Coronary artery (tissue), 2 donors: ENCODE results near the gene CDH1.

Experiments used
- DNase-seq: peaks from one replicate; pipeline ENCODE4 v3.0.0-alpha.2; 2017; ENCODE audit warnings: low spot score
- H3K27ac ChIP-seq, 2 donors: fragments of 200-600 bp; sonication (generic); one replicate each; pipeline ENCODE4 v1.5.1; 2016 to 2019
- H3K4me3 ChIP-seq: fragments of 200-600 bp; sonication (generic); 2 replicates; pipeline ENCODE4 v1.5.1; 2016; ENCODE audit warnings: mild to moderate bottlenecking, moderate library complexity
- TF ChIP-seq, protein P1 (sequence below): fragments of 200-600 bp; sonication (generic); IDR thresholded peaks from one replicate; pipeline ENCODE4 v1.5.1; 2019; ENCODE audit warnings: antibody characterized with exemption

Gene CDH1

DNA sequence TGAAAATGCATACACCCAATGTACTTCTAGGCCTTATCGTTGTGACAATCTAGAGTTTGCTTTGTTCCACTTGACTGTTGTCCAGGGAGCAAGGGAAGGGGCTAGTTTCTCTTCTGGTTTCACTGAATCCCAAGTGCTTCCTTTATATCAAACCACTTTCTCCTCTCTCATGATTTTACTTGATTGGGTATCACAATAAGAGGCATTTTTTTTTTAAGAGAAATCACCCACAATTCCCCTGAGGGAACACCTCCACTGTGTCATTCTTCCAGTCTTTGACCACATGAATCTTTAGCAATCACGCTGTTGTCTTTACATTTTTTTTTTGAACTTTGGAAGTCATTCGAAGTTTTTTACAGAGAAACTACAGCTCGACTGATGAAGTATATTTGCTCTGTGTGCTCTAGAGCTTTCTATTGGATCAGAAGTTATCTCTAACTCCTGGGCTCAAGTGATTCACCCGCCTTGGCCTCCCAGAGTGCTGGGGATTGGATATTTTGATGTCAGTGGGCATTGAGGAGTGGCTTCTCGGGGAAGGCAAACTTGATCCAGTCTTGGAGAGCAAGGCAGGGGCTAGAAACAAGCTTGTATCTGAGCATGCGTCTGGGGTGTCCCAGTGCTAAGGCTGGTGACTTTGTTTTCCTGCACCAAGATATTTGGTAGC, 3.0 kb downstream of the CDH1 start:
- no peak for DNase-seq
- TF ChIP-seq, protein P1, sequence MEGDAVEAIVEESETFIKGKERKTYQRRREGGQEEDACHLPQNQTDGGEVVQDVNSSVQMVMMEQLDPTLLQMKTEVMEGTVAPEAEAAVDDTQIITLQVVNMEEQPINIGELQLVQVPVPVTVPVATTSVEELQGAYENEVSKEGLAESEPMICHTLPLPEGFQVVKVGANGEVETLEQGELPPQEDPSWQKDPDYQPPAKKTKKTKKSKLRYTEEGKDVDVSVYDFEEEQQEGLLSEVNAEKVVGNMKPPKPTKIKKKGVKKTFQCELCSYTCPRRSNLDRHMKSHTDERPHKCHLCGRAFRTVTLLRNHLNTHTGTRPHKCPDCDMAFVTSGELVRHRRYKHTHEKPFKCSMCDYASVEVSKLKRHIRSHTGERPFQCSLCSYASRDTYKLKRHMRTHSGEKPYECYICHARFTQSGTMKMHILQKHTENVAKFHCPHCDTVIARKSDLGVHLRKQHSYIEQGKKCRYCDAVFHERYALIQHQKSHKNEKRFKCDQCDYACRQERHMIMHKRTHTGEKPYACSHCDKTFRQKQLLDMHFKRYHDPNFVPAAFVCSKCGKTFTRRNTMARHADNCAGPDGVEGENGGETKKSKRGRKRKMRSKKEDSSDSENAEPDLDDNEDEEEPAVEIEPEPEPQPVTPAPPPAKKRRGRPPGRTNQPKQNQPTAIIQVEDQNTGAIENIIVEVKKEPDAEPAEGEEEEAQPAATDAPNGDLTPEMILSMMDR, result no peak
- H3K4me3 ChIP-seq, result no peak overlapping the region
- H3K27ac ChIP-seq, result no peak overlapping the region

DNA sequence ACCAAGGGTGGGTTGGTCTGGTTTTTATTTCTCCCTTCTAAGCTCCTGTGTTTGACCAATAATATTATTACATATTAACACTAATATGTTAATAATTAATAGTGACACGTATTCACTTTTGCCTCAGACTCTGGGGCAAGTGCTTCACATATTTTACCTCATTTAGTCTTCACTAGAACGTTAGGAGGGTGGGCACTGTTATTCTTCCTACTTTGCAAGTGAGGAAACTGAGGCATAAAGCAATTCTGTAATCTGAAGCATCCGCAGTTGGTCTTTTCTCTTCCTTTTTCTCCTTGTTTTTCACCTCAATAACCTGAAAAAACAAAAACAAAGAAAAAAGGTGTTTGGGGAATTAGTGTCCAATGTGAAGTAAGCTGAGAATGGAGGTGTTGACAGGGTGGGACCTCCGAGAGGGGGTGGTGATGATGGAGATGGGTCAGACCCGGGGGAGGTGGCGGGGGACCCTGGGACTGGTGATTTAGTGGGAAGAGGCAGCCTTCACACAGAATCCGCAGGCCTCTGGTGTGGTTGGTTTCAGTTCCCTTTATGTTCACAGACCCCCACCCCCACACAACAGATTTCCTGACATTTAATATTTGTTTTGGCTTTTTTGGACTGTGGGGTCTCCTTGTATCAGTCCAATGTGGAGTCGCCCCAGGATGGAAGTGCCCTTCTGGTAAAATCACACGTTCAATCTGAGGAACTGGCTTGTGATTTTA, 3.7 kb downstream of the CDH1 start:
- TF ChIP-seq, protein P1, result no peak
- Histone ChIP-seq H3K4me3 (no peak overlapping the region), H3K27ac (no peak overlapping the region)
- DNase-seq, result no peak

DNA sequence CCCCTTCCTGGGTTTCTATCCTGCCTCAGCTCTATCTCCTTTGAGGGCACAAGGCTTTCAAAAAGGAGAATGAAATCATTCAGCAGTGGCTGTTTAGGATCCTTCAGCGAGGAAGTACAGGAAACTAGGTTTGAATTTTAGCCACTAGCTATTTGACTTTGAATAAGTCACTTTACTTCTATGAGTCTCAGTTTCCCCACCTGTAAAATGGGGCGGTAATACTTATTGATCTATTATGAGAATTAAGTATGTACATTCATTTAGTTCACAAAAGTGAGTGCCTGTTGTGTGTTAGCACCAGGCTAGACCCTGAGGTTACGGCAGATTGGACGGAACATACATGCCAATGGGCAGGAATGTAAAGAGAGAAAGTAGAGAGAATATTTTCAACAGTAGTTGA, 6.6 kb downstream of the CDH1 start:
- Histone ChIP-seq H3K4me3 (no peak overlapping the region), H3K27ac (no peak overlapping the region)
- no peak for DNase-seq
- TF ChIP-seq, protein P1, result no peak

DNA sequence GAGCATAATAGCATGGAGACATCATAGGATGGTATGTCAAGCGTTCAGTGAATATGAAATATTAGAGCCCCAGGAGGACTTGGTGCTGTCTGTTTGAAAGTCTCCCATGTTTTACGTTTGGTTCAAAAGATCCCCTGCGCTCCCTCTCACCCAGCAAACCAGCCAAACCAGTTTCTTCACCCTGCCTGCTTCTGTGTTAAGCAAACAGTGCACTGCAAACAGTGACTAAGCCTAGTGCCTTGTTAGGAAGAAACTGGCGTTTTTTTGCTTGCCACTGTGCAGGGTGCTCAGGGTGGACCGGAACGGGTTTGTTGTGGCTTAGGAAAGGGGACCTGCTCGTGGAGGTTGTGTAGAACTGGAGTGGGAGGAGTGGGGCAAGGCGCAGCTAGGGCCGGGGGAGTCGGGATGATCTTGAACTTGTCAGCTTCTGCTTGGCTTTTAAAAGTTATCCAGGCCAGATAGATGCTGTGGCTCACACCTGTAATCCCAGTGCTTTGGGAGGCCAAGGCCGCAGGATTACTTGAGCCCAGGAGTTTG, 7.7 kb downstream of the CDH1 start:
- no peak overlapping the region for H3K4me3 ChIP-seq
- DNase-seq, result no peak
- TF ChIP-seq, protein P1, result no peak
- no peak overlapping the region for H3K27ac ChIP-seq

DNA sequence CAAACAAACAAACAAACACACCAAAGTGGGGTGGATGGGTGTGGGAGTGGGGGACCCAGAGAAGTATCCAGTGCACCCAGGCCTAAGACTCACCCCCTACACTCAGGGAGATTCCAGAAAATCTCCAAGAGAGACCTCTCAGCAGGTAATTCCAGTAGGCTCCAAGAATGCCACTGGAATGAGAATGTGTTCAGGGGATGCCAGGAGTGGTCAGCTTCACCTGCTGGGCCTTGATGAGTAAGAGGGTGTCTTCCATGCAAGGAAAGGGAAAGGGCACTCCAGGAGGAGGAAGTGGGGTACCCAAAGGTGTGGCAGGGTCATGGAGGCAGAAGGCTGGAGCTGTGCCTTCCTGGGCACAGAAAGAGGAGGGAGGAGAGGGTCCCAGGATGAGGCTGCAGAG, 9.9 kb downstream of the CDH1 start:
- H3K4me3 ChIP-seq, result no peak overlapping the region
- no peak for DNase-seq
- no peak overlapping the region for H3K27ac ChIP-seq
- TF ChIP-seq, protein P1, result no peak

DNA sequence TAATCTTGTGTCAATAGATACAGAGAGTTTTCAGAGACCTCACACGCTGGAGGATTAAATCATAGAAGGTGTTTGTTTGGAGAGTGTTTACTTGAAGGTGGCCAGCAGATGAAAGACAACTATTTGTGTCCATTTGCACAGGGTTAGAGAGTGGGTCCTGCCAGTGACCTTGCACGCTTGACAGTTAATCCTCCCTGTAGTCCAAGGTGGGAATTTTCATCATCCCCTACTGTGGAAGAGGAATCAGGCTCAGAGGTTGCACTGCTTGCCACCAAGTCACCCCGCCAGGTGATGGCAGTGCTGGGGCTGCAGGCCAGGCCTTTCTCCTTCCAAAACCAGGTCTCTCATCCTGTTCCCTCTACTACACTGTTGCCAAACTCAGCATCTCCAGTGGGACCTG, 12.3 kb downstream of the CDH1 start:
- no peak for DNase-seq
- no peak overlapping the region for H3K4me3 ChIP-seq
- TF ChIP-seq, protein P1, result no peak
- no peak overlapping the region for H3K27ac ChIP-seq
